GM12878 (cell line): ENCODE data around the gene NPAS3. TPM values are rescaled to one million over a fixed set of nuclear protein-coding genes. Genes with fewer than 3 reads are reported as not detected.

Experiments
- ATAC-seq: fragments of 200-7000 bp; cut with Tn5 transposase; 3 replicates; pipeline ENCODE4 v1.9.1; 2020; ENCODE audit warnings: mild to moderate bottlenecking, moderate library complexity
- BruUV-seq: library from RNA; stranded (reverse); fragments of 400-500 nt; replicated peaks from 2 replicates; lab custom pipeline; 2021; lab: Mats Ljungman, UMichigan
- CTCF ChIA-PET: fragments of 300-600 bp; sonication (Branson Sonifier 250); formaldehyde crosslinking; extraction: SDS; loops from one replicate; lab custom pipeline; 2021; ENCODE audit warnings: inconsistent platforms; lab: Yijun Ruan, JAX
- POLR2A ChIA-PET: fragments of 350-600 bp; formaldehyde crosslinking; extraction: SDS; loops from one replicate; lab custom pipeline; 2021; ENCODE audit warnings: inconsistent platforms; lab: Charles Lee
- RAD21 ChIA-PET: fragments of 300-600 bp; sonication (Branson Sonifier 250); formaldehyde crosslinking; loops from one replicate; lab custom pipeline; 2023; ENCODE audit warnings: antibody characterized with exemption; ENCODE audit not compliant: unreplicated experiment; lab: Charles Lee
- SMC1A ChIA-PET: fragments of 300-600 bp; sonication (Branson Sonifier 250); formaldehyde crosslinking; loops from one replicate; lab custom pipeline; 2023; ENCODE audit not compliant: unreplicated experiment, uncharacterized antibody; lab: Charles Lee
- DNase-seq: peaks from one replicate; pipeline ENCODE4 v3.0.0-alpha.2; 2011; ENCODE audit warnings: low read depth, low spot score
- FAIRE-seq: peaks from 3 replicates; lab custom pipeline; 2011; peaks lifted over from hg19 to GRCh38; lab: Jason Lieb, UNC
- H2AFZ ChIP-seq: 2 replicates; pipeline ENCODE4 v1.6.0; 2011; ENCODE audit warnings: low read depth, low read length, control low read depth; ENCODE audit not compliant: control insufficient read depth
- H3K27ac ChIP-seq: 2 replicates; pipeline ENCODE4 v1.5.1; 2011; ENCODE audit warnings: control low read depth; ENCODE audit not compliant: control insufficient read depth, insufficient read depth
- H3K27me3 ChIP-seq, 2 experiments: replicated peaks in 1 of 2; 2 replicates each; pipeline versions ENCODE4 v1.6.0 to v1.6.1; 2011; ENCODE audit warnings: low read length in 1 of 2; ENCODE audit not compliant: control insufficient read depth in 2 of 2, insufficient read depth in 2 of 2
- H3K36me3 ChIP-seq, 2 experiments: 2 replicates each; pipeline ENCODE4 v1.5.1; 2011; ENCODE audit warnings: low read length in 1 of 2; ENCODE audit not compliant: control insufficient read depth in 2 of 2, insufficient read depth in 2 of 2
- H3K4me1 ChIP-seq: 2 replicates; pipeline ENCODE4 v1.6.1; 2011; ENCODE audit warnings: mild to moderate bottlenecking, low read length, moderate library complexity, mixed read lengths; ENCODE audit not compliant: control insufficient read depth, insufficient read depth
- H3K4me2 ChIP-seq: 2 replicates; pipeline ENCODE4 v1.6.0; 2011; ENCODE audit warnings: control low read depth; ENCODE audit not compliant: control insufficient read depth, insufficient read depth
- H3K4me3 ChIP-seq: fragments of 200-600 bp; sonication (generic); 2 replicates; pipeline ENCODE4 v1.5.1; 2016
- H3K79me2 ChIP-seq: 2 replicates; pipeline ENCODE4 v1.6.0; 2011; ENCODE audit warnings: low read length; ENCODE audit not compliant: control insufficient read depth, insufficient read depth
- H3K9ac ChIP-seq: 2 replicates; pipeline ENCODE4 v1.8.0; 2011; ENCODE audit warnings: low read length, control low read depth, mixed read lengths; ENCODE audit not compliant: control insufficient read depth, insufficient read depth
- H3K9me3 ChIP-seq: replicated peaks from 3 replicates; pipeline ENCODE4 v1.5.1; 2011; ENCODE audit warnings: mild to moderate bottlenecking, low read length; ENCODE audit not compliant: control insufficient read depth, insufficient read depth
- H4K20me1 ChIP-seq: 2 replicates; pipeline ENCODE4 v1.6.0; 2011; ENCODE audit not compliant: control insufficient read depth, insufficient read depth
- GABPA ChIP-seq: IDR thresholded peaks from 2 replicates; pipeline ENCODE4 v1.6.1; 2014; ENCODE audit warnings: antibody characterized with exemption, low read depth, mild to moderate bottlenecking, inconsistent platforms
- KAT2A ChIP-seq: conservative IDR thresholded peaks from 2 replicates; pipeline ENCODE4 v1.6.1; 2011; ENCODE audit warnings: low read depth, low read length; ENCODE audit not compliant: control insufficient read depth
- MTA2 ChIP-seq: fragments of 450-650 bp; IDR thresholded peaks from 2 replicates; pipeline ENCODE4 v1.6.1; 2016; ENCODE audit warnings: low read depth, mild to moderate bottlenecking, moderate library complexity
- PAX5 ChIP-seq: IDR thresholded peaks from 2 replicates; pipeline ENCODE4 v1.6.1; 2011; ENCODE audit warnings: low read depth, low read length, borderline replicate concordance
- RCOR1 ChIP-seq: conservative IDR thresholded peaks from 2 replicates; pipeline ENCODE4 v1.6.1; 2012; ENCODE audit warnings: low read depth, low read length, improper control_type of control experiment
- SIN3A ChIP-seq: IDR thresholded peaks from 2 replicates; pipeline ENCODE4 v1.6.1; 2012; ENCODE audit warnings: low read depth, low read length, improper control_type of control experiment
- SMAD1 ChIP-seq: fragments of 450-650 bp; IDR thresholded peaks from 2 replicates; pipeline ENCODE4 v1.6.1; 2018; ENCODE audit warnings: mild to moderate bottlenecking, low read depth; ENCODE audit not compliant: partially characterized antibody
- YY1 ChIP-seq: IDR thresholded peaks from 2 replicates; pipeline ENCODE4 v1.6.1; 2011; ENCODE audit warnings: low read depth, mild to moderate bottlenecking, low read length
- WGBS: methylation state at CpG from one replicate; pipeline ENCODE4 v1.1.6; 2016; ENCODE audit warnings: low lambda C conversion rate; ENCODE audit not compliant: insufficient replicate concordance, insufficient coverage; ENCODE audit errors: missing lambda C conversion rate; 5-methylcytosine and 5-hydroxymethylcytosine counted together
- in situ Hi-C: fragments of 300-500 bp; cut with MboI; formaldehyde crosslinking; loops from 9 replicates; pipeline ENCODE4 v1.14.3; 2018; ENCODE audit warnings: mixed read lengths
- intact Hi-C: fragments of 100-400 bp; cut with micrococcal nuclease; formaldehyde crosslinking; loops from one replicate; pipeline ENCODE4 v1.14.2; 2022; ENCODE audit not compliant: unreplicated experiment
- polyA plus RNA-seq, 11 experiments: library from polyadenylated mRNA; depleted of rRNA in 4 of 11; unstranded in 6 of 11; stranded (reverse) in 5 of 11; fragments of >200 nt; fragmentation: Nextera tagmentation in 4 of 11; fragmentation: Illumina TruSeq in 1 of 11; extraction: Ambion mirVana in 4 of 11; extraction: Trizol in 1 of 11; gene quantifications; 1 replicate in 1 of 11; 2 replicates in 10 of 11; pipeline versions ENCODE4 v1.2.1 to v1.2.3, GENCODE V29; 2011 to 2016; ENCODE audit warnings: inconsistent platforms in 2 of 11, missing spikeins in 2 of 11, low read depth in 1 of 11
- total RNA-seq, 4 experiments: library from RNA; depleted of rRNA in 3 of 4; stranded (reverse); fragments of >200 nt in 3 of 4; fragmentation: Illumina TruSeq in 1 of 4; extraction: Trizol in 1 of 4; gene quantifications; 2 replicates each; pipeline versions ENCODE4 v1.2.1 to v1.2.3, GENCODE V29; 2013 to 2021
- TF ChIP-seq, protein P1 (sequence below): fragments of 450-650 bp; IDR thresholded peaks from 2 replicates; pipeline ENCODE4 v1.6.1; 2017; ENCODE audit warnings: mild to moderate bottlenecking, low read depth, inconsistent platforms; ENCODE audit not compliant: poor library complexity, severe bottlenecking
- TF ChIP-seq, protein P2 (sequence below): IDR thresholded peaks from 2 replicates; pipeline ENCODE4 v1.6.1; 2011; ENCODE audit warnings: low read depth, low read length, improper control_type of control experiment, borderline replicate concordance
- TF ChIP-seq, protein P3 (sequence below): fragments of 450-650 bp; IDR thresholded peaks from 2 replicates; pipeline ENCODE4 v1.6.1; 2016; ENCODE audit warnings: mild to moderate bottlenecking
- TF ChIP-seq, protein P4 (sequence below): fragments of 450-650 bp; IDR thresholded peaks from 2 replicates; pipeline ENCODE4 v1.6.1; 2018; ENCODE audit warnings: borderline replicate concordance, mild to moderate bottlenecking; ENCODE audit not compliant: partially characterized antibody
- TF ChIP-seq, protein P5 (sequence below): fragments of 450-650 bp; IDR thresholded peaks from 2 replicates; pipeline ENCODE4 v1.6.1; 2017; ENCODE audit warnings: antibody characterized with exemption, mild to moderate bottlenecking, moderate library complexity

NPAS3 gene
- total and polyA plus RNA-seq, 10 of the 15 experiments (the other 5 are each of a cell fraction or from before 2014, with no cell fraction given) = under 0.01 to 2.7 (median 0.03) TPM; not detected in 6

DNA sequence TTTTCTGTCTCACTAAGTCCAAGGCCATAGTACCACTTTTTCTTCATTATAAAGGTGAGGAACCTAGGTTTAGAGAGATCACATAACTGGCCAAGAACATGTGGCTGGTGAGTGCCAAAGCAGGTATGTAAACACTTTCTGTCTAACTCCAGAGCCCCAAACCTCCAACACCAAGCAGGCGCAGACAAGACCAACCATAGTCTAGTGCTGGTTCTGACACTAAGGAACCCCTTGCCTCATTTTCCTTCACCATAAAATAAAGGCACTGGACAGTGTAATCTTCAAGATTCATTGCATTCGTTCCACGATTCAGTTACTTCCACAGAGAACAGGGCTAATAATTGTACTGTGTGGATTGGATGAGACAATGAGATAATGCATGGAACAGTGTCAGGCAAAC is 71.0 kb downstream of the NPAS3 start (continued):
- TF ChIP-seq, protein P1, sequence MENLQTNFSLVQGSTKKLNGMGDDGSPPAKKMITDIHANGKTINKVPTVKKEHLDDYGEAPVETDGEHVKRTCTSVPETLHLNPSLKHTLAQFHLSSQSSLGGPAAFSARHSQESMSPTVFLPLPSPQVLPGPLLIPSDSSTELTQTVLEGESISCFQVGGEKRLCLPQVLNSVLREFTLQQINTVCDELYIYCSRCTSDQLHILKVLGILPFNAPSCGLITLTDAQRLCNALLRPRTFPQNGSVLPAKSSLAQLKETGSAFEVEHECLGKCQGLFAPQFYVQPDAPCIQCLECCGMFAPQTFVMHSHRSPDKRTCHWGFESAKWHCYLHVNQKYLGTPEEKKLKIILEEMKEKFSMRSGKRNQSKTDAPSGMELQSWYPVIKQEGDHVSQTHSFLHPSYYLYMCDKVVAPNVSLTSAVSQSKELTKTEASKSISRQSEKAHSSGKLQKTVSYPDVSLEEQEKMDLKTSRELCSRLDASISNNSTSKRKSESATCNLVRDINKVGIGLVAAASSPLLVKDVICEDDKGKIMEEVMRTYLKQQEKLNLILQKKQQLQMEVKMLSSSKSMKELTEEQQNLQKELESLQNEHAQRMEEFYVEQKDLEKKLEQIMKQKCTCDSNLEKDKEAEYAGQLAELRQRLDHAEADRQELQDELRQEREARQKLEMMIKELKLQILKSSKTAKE = no peak
- TF ChIP-seq SIN3A (no peak), SMAD1 (no peak)
- TF ChIP-seq, protein P2, sequence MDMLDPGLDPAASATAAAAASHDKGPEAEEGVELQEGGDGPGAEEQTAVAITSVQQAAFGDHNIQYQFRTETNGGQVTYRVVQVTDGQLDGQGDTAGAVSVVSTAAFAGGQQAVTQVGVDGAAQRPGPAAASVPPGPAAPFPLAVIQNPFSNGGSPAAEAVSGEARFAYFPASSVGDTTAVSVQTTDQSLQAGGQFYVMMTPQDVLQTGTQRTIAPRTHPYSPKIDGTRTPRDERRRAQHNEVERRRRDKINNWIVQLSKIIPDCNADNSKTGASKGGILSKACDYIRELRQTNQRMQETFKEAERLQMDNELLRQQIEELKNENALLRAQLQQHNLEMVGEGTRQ = no peak

DNA sequence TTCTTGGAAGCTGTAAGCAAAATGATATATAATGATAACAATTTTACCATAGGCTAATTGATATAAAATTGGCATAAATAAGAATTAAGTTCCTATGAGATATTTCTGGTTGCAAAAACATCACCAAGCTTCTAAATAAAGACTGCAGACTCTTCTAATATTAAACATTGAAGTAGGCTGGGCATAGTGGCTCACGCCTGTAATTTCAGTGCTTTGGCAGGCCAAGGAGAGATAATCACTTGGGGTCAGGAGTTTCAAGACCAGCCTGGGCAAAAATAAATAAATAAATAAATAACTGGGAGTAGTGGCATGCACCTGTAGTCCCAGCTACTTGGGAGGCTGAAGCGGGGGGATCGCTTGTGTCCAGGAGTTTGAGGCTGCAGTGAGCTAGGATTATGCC is 71.8 kb downstream of the NPAS3 start:
- ATAC-seq (no peak), FAIRE-seq (no peak), DNase-seq (no peak)
- no TSS peak for BruUV-seq
- ChIA-PET SMC1A (no interaction called here), RAD21 (no interaction called here), POLR2A (no interaction called here), CTCF (no interaction called here)
- H3K4me2 ChIP-seq = no peak overlapping the region
- H3K79me2 ChIP-seq = no peaks in the 10 kb centered on the region
- H3K4me3 ChIP-seq = no peak overlapping the region
- 63% methylated on average over 3 of the region's 3 CpGs for WGBS
- no peaks in the 10 kb centered on the region for H3K36me3 ChIP-seq
- no peaks in the 10 kb centered on the region for H3K4me1 ChIP-seq
- H3K9ac ChIP-seq = no peak overlapping the region
- H3K27ac ChIP-seq = no peak overlapping the region
- in situ Hi-C loops (no loop called here), intact Hi-C loops (no loop called here)
- H2AFZ ChIP-seq = no peak overlapping the region
- no peaks in the 10 kb centered on the region for H4K20me1 ChIP-seq
- TF ChIP-seq MTA2 (no peak), RCOR1 (no peak), KAT2A (no peak), GABPA (no peak), YY1 (no peak), PAX5 (no peak)
- TF ChIP-seq, protein P3, sequence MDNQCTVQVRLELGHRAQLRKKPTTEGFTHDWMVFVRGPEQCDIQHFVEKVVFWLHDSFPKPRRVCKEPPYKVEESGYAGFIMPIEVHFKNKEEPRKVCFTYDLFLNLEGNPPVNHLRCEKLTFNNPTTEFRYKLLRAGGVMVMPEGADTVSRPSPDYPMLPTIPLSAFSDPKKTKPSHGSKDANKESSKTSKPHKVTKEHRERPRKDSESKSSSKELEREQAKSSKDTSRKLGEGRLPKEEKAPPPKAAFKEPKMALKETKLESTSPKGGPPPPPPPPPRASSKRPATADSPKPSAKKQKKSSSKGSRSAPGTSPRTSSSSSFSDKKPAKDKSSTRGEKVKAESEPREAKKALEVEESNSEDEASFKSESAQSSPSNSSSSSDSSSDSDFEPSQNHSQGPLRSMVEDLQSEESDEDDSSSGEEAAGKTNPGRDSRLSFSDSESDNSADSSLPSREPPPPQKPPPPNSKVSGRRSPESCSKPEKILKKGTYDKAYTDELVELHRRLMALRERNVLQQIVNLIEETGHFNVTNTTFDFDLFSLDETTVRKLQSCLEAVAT = no peak
- TF ChIP-seq, protein P4, sequence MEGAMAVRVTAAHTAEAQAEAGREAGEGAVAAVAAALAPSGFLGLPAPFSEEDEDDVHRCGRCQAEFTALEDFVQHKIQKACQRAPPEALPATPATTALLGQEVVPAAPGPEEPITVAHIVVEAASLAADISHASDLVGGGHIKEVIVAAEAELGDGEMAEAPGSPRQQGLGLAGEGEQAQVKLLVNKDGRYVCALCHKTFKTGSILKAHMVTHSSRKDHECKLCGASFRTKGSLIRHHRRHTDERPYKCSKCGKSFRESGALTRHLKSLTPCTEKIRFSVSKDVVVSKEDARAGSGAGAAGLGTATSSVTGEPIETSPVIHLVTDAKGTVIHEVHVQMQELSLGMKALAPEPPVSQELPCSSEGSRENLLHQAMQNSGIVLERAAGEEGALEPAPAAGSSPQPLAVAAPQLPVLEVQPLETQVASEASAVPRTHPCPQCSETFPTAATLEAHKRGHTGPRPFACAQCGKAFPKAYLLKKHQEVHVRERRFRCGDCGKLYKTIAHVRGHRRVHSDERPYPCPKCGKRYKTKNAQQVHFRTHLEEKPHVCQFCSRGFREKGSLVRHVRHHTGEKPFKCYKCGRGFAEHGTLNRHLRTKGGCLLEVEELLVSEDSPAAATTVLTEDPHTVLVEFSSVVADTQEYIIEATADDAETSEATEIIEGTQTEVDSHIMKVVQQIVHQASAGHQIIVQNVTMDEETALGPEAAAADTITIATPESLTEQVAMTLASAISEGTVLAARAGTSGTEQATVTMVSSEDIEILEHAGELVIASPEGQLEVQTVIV = no peak
- TF ChIP-seq, protein P5, sequence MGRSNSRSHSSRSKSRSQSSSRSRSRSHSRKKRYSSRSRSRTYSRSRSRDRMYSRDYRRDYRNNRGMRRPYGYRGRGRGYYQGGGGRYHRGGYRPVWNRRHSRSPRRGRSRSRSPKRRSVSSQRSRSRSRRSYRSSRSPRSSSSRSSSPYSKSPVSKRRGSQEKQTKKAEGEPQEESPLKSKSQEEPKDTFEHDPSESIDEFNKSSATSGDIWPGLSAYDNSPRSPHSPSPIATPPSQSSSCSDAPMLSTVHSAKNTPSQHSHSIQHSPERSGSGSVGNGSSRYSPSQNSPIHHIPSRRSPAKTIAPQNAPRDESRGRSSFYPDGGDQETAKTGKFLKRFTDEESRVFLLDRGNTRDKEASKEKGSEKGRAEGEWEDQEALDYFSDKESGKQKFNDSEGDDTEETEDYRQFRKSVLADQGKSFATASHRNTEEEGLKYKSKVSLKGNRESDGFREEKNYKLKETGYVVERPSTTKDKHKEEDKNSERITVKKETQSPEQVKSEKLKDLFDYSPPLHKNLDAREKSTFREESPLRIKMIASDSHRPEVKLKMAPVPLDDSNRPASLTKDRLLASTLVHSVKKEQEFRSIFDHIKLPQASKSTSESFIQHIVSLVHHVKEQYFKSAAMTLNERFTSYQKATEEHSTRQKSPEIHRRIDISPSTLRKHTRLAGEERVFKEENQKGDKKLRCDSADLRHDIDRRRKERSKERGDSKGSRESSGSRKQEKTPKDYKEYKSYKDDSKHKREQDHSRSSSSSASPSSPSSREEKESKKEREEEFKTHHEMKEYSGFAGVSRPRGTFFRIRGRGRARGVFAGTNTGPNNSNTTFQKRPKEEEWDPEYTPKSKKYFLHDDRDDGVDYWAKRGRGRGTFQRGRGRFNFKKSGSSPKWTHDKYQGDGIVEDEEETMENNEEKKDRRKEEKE = no peak
- no peaks in the 10 kb centered on the region for H3K9me3 ChIP-seq
- peaks cover 0 to 3% of the 10 kb centered on the region in 2 experiments; a peak in 1 of 4 replicates for H3K27me3 ChIP-seq
